CD4-positive, CD25-positive, alpha-beta regulatory T cell (primary cell): ENCODE data around the gene MAMSTR. TPM values are rescaled to one million over a fixed set of nuclear protein-coding genes. Genes with fewer than 3 reads are reported as not detected.

Experiments used
- ATAC-seq, 2 donors: fragments of 150-1000 bp; cut with Tn5 transposase; one replicate each; pipeline ENCODE4 v1.10.0; 2021; ENCODE audit warnings: low read depth in 2 of 2, moderate number of reproducible peaks in 2 of 2, moderate library complexity in 1 of 2
- DNase-seq, 3 donors: peaks; one replicate each; pipeline versions ENCODE4 v3.0.0 to v3.0.0-alpha.2; 2012 to 2022; ENCODE audit warnings: mixed read lengths in 1 of 3
- H3K27ac ChIP-seq: one replicate; pipeline ENCODE4 v1.7.0; 2013; ENCODE audit warnings: mild to moderate bottlenecking, low read length; ENCODE audit not compliant: insufficient read depth, poor library complexity, severe bottlenecking
- H3K27me3 ChIP-seq: one replicate; pipeline ENCODE4 v1.7.0; 2013; ENCODE audit warnings: low read length; ENCODE audit not compliant: control insufficient read depth, insufficient read depth
- H3K36me3 ChIP-seq: one replicate; pipeline ENCODE4 v1.7.0; 2013; ENCODE audit warnings: mild to moderate bottlenecking, low read length, moderate library complexity; ENCODE audit not compliant: control insufficient read depth, insufficient read depth
- H3K4me1 ChIP-seq: 2 replicates; pipeline ENCODE4 v1.7.0; 2013; ENCODE audit warnings: mild to moderate bottlenecking, low read length; ENCODE audit not compliant: insufficient read depth, control insufficient read depth, poor library complexity, severe bottlenecking
- H3K4me3 ChIP-seq: one replicate; pipeline ENCODE4 v1.7.0; 2013; ENCODE audit warnings: low read depth, mild to moderate bottlenecking, low read length, moderate library complexity
- H3K9me3 ChIP-seq, 2 experiments: 1 replicate in 1 of 2; 2 replicates in 1 of 2; pipeline ENCODE4 v1.7.0; 2013; ENCODE audit warnings: low read length in 2 of 2, mild to moderate bottlenecking in 1 of 2, moderate library complexity in 1 of 2; ENCODE audit not compliant: control insufficient read depth in 2 of 2
- H3K27ac Mint-ChIP-seq, 3 donors: one replicate each; pipeline ENCODE4 v1.8.0; 2020 to 2022; ENCODE audit warnings: mild to moderate bottlenecking in 3 of 3, mixed read lengths in 3 of 3, moderate library complexity in 2 of 3
- H3K27me3 Mint-ChIP-seq: one replicate; pipeline ENCODE4 v1.8.0; 2022; ENCODE audit warnings: mild to moderate bottlenecking, mixed read lengths
- H3K36me3 Mint-ChIP-seq: one replicate; pipeline ENCODE4 v1.8.0; 2020; ENCODE audit warnings: mixed read lengths
- H3K4me1 Mint-ChIP-seq, 4 donors: one replicate each; pipeline ENCODE4 v1.8.0; 2020 to 2022; ENCODE audit warnings: mixed read lengths in 4 of 4, mild to moderate bottlenecking in 1 of 4
- H3K4me3 Mint-ChIP-seq, 4 donors: one replicate each; pipeline ENCODE4 v1.8.0; 2020 to 2022; ENCODE audit warnings: mild to moderate bottlenecking in 4 of 4, mixed read lengths in 4 of 4, moderate library complexity in 3 of 4
- H3K9me3 Mint-ChIP-seq, 7 donors: one replicate each; pipeline ENCODE4 v1.8.0; 2020 to 2022; ENCODE audit warnings: mixed read lengths in 7 of 7, mild to moderate bottlenecking in 3 of 7, moderate library complexity in 2 of 7
- polyA plus RNA-seq, 4 donors: library from polyadenylated mRNA; unstranded; fragments of 300-500 nt; fragmentation: Illumina TruSeq; gene quantifications; one replicate each; pipeline ENCODE4 v1.2.3, GENCODE V29; 2021
- total RNA-seq: library from RNA; stranded (reverse); gene quantifications from one replicate; pipeline ENCODE4 v1.2.3, GENCODE V29; 2022

Gene MAMSTR
- total and polyA plus RNA-seq, 5 donors from 2014 or later, result 0.17 to 1.1 (median 0.40) TPM

DNA sequence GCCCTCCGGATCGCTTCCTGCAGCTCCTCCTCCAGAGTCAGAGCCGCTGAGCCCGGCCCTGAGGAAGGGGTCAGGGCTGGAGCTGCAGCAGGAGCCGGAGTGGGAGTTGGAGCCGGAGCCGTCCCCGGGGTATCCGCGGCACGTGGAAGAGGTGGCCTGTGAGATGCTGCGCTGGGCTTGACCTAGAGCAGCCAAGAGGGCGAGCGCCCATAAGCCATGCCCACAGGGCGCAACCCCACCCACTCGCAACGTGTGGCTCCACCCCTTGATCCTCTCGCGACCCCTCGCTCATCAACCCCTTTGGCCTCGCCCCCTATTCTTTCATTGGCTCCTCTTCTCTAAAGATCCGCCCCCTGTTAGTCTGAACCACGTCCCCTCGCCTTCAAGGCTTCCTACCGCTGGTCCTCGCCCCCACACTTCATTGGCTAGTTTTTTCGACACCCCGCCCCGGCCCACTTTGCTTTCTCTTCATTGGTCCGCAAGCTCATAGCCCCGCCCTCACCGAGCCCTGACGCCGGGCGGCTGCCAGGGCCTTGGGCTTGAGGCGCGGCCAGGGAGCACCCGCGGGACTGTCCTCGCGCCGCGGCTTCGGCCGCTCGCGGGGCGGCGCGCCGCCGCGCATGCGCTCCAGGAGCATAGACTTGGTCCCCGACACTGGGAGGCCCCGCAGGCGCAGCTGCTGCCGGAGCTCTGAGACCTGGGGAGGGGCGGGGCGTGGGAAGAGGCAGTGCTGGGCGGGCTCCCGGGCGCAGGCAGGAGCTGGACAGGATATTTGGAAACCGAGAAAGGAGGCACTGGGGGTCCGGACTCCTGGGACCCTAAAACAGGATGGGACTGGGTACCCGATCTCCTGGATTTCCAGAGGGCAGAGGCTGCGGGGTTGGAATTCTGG lies 5.4 kb downstream of the MAMSTR start:
- peaks cover 0 to 3% (median 0%) of the 10 kb centered on the region in 7 donors for H3K9me3 Mint-ChIP-seq
- H3K27ac Mint-ChIP-seq, result peak overlapping the region; percentile 74 to 92 (median 80)
- peak overlapping the region; percentile 80 to 96 (median 92) for H3K4me3 Mint-ChIP-seq
- Histone ChIP-seq H3K27ac (peak overlapping the region; percentile 68), H3K27me3 (no peaks in the 10 kb centered on the region), H3K9me3 (no peaks in the 10 kb centered on the region), H3K36me3 (no peaks in the 10 kb centered on the region), H3K4me1 (peaks cover 19% of the 10 kb centered on the region), H3K4me3 (peak overlapping the region; percentile 72)
- peaks cover 0 to 33% (median 9%) of the 10 kb centered on the region in 4 donors for H3K4me1 Mint-ChIP-seq
- H3K36me3 Mint-ChIP-seq, result peaks cover 3% of the 10 kb centered on the region
- ATAC-seq, result peak; percentile 92 to 93
- DNase-seq, result peak; percentile 95 to 100 (median 96)
- H3K27me3 Mint-ChIP-seq, result no peaks in the 10 kb centered on the region

DNA sequence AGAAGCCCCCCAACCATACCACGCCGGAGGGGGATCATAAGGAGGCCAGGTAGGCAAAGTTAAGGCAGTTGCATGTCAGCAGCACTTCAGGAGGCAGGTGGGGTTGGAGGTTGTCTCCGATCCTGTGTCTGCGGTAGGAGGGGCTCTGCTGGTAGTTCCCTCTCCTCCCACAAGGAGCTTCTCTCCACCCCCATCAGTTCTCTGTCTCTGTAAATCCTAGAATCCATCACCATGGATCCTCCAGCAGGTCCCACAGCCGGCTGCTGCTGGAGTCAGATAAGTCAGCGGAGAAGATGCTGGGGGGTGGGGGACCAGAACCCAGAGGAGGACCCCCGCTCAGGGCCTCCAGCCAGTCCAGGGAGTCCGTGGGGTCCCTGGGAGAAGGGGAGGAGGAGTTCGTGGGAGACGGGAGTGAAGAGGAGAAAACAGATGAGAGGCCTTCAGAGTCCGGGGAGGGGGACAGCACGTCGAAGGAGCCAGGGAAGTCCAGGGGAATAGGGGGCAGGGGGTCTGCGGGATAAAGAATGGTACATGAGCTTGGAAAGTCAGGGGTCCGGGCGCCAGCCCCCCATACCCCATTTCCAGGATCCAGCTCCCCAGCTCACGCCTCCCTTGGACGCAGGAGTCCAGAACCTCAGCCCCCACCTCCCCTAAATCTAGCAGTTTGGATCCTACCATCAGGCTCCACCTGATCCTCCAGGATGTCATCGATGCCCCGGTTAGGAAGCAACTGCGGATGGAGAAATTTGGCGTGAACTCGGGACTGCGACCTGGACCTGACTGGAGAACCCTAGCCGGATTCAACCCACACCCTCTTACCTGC lies 6.3 kb downstream of the MAMSTR start:
- H3K36me3 ChIP-seq, result no peaks in the 10 kb centered on the region
- H3K27ac ChIP-seq, result peak overlapping the region; percentile 19
- H3K4me1 Mint-ChIP-seq, result peaks cover 0 to 33% (median 9%) of the 10 kb centered on the region in 4 donors
- peaks cover 3% of the 10 kb centered on the region for H3K36me3 Mint-ChIP-seq
- ATAC-seq, result no peak
- no peaks in the 10 kb centered on the region for H3K9me3 ChIP-seq
- H3K4me1 ChIP-seq, result peaks cover 19% of the 10 kb centered on the region
- peaks cover 0 to 3% (median 0%) of the 10 kb centered on the region in 7 donors for H3K9me3 Mint-ChIP-seq
- H3K27me3 Mint-ChIP-seq, result no peaks in the 10 kb centered on the region
- peak overlapping the region in 2 of 3 donors; percentile 80 to 92 for H3K27ac Mint-ChIP-seq
- peak overlapping the region; percentile 72 for H3K4me3 ChIP-seq
- peak overlapping the region; percentile 80 to 96 (median 92) for H3K4me3 Mint-ChIP-seq
- peak in 1 of 3 donors; percentile 23 for DNase-seq
- no peaks in the 10 kb centered on the region for H3K27me3 ChIP-seq

DNA sequence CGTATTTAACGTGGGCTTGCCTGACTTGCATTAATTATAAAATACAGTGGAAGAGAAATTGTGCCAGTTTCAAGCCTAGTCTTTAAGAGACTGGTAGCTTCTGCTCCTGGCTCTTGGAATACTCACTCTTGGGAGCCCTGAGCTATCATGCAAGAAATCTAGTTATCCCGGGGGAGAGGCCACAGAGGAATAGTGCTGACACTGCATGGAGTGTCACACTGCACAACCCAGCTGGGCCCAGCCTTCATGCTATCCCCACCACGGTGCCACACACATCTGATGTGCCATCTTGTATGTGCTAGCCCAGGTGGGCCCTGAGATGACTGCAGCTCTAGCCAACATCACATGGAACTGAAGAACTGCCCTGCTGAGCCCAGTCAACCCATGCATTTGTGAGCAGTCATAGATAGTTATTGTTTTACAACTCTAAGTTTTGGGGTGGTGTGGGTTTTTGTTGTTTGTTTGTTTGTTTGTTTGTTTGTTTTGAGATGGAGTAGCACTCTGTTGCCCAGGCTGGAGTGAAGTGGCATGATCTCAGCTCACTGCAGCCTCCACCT lies 8.3 kb downstream of the MAMSTR start:
- H3K36me3 Mint-ChIP-seq, result peaks cover 11% of the 10 kb centered on the region
- ATAC-seq (no peak), DNase-seq (no peak)
- no peaks in the 10 kb centered on the region for H3K27me3 Mint-ChIP-seq
- peaks cover 0 to 5% (median 0%) of the 10 kb centered on the region in 7 donors for H3K9me3 Mint-ChIP-seq
- Histone ChIP-seq H3K9me3 (no peaks in the 10 kb centered on the region), H3K27me3 (no peaks in the 10 kb centered on the region), H3K36me3 (no peaks in the 10 kb centered on the region), H3K27ac (no peak overlapping the region), H3K4me1 (peaks cover 19% of the 10 kb centered on the region), H3K4me3 (no peak overlapping the region)
- no peak overlapping the region for H3K27ac Mint-ChIP-seq
- peak overlapping the region; percentile 33 to 88 (median 56) for H3K4me3 Mint-ChIP-seq
- peaks cover 0 to 30% (median 9%) of the 10 kb centered on the region in 4 donors for H3K4me1 Mint-ChIP-seq

DNA sequence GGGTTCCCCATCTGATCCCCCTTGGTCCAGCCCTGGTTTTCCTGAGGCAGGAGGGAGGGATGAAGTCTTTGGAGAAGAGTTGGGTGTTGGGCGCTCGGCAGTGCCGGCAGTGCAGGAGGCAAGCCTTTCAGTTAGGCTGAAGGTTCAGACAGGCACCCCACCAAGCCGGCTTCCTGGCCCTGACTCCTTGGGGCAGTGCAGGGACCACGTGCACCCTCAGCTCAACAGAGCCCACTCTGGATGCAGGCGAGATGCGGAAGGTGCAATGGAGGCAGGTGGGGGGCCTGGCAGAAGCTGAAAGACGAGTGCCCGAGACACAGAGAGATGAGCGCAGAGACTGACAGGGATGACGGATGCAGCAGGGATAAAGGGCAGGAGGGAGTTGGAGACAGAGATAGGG lies 11.1 kb downstream of the MAMSTR start:
- peak overlapping the region in 2 of 3 donors; percentile 38 to 86 for H3K27ac Mint-ChIP-seq
- ATAC-seq (no peak), DNase-seq (no peak)
- H3K4me3 Mint-ChIP-seq, result peak overlapping the region in 1 of 4 donors; percentile 73
- Histone ChIP-seq H3K4me3 (no peak overlapping the region), H3K27me3 (no peaks in the 10 kb centered on the region), H3K4me1 (peaks cover 8% of the 10 kb centered on the region), H3K27ac (no peak overlapping the region), H3K36me3 (no peaks in the 10 kb centered on the region), H3K9me3 (no peaks in the 10 kb centered on the region)
- peaks cover 0 to 2% (median 0%) of the 10 kb centered on the region in 7 donors for H3K9me3 Mint-ChIP-seq
- peaks cover 0 to 12% (median 1%) of the 10 kb centered on the region in 4 donors for H3K4me1 Mint-ChIP-seq
- peaks cover 31% of the 10 kb centered on the region for H3K36me3 Mint-ChIP-seq
- no peaks in the 10 kb centered on the region for H3K27me3 Mint-ChIP-seq

DNA sequence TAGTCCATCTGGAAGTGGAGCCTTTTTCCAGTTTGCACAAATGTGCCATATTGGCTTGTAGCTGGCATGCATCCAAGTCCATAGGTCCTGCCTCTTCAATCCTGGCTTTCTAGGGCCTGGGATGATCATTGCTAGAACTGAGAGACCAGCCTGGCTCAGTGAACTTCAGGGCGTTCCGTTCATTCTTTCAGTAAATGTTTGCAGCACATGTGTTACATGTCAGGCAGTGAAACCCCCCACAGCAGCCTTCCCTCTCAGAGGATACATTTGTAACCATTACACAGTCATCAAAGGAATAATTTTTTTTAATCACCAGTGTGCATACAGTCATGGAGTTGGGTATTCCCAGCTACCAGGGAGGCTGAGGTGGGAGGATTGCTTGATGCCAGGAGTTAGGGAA lies 14.1 kb downstream of the MAMSTR start:
- ATAC-seq (no peak), DNase-seq (no peak)
- H3K4me1 ChIP-seq, result no peaks in the 10 kb centered on the region
- no peak overlapping the region for H3K27ac Mint-ChIP-seq
- H3K9me3 ChIP-seq, result no peaks in the 10 kb centered on the region
- no peak overlapping the region for H3K27ac ChIP-seq
- H3K9me3 Mint-ChIP-seq, result peaks cover 0 to 1% (median 0%) of the 10 kb centered on the region in 7 donors
- peaks cover 0 to 5% (median 0%) of the 10 kb centered on the region in 4 donors for H3K4me1 Mint-ChIP-seq
- H3K4me3 ChIP-seq, result no peak overlapping the region
- no peaks in the 10 kb centered on the region for H3K27me3 ChIP-seq
- no peak overlapping the region for H3K4me3 Mint-ChIP-seq
- no peaks in the 10 kb centered on the region for H3K27me3 Mint-ChIP-seq
- H3K36me3 Mint-ChIP-seq, result peaks cover 37% of the 10 kb centered on the region
- H3K36me3 ChIP-seq, result no peaks in the 10 kb centered on the region

DNA sequence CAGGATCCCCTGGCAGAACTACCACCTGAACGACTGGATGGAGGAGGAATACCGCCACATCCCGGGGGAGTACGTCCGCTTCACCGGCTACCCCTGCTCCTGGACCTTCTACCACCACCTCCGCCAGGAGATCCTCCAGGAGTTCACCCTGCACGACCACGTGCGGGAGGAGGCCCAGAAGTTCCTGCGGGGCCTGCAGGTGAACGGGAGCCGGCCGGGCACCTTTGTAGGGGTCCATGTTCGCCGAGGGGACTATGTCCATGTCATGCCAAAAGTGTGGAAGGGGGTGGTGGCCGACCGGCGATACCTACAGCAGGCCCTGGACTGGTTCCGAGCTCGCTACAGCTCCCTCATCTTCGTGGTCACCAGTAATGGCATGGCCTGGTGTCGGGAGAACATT lies 16.2 kb downstream of the MAMSTR start:
- Histone ChIP-seq H3K36me3 (no peaks in the 10 kb centered on the region), H3K4me3 (no peak overlapping the region), H3K27ac (no peak overlapping the region), H3K9me3 (no peaks in the 10 kb centered on the region), H3K4me1 (no peaks in the 10 kb centered on the region), H3K27me3 (no peaks in the 10 kb centered on the region)
- no peaks in the 10 kb centered on the region for H3K4me1 Mint-ChIP-seq
- no peak for ATAC-seq
- DNase-seq, result no peak
- no peak overlapping the region for H3K4me3 Mint-ChIP-seq
- H3K27ac Mint-ChIP-seq, result no peak overlapping the region
- H3K36me3 Mint-ChIP-seq, result peaks cover 37% of the 10 kb centered on the region
- peaks cover 0 to 1% (median 0%) of the 10 kb centered on the region in 7 donors for H3K9me3 Mint-ChIP-seq
- peaks cover 3% of the 10 kb centered on the region for H3K27me3 Mint-ChIP-seq

DNA sequence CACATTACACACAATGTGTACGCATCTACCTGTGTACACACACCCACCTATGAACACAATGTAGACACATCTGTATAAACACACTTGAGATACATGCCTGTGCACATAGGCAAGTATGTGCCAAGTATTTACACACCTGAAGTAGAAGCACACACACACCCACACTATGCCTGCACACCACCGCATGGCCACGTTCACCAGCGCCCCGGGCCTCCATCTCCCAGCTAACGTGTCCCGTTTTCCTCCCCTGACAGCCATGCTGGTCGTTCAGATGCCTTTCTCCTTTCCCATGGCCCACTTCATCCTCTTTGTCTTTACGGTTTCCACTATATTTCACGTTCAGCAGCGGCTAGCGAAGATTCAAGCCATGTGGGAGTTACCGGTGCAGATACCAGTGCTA lies 16.8 kb downstream of the MAMSTR start:
- H3K9me3 ChIP-seq, result no peaks in the 10 kb centered on the region
- H3K4me1 ChIP-seq, result no peaks in the 10 kb centered on the region
- H3K4me3 ChIP-seq, result no peak overlapping the region
- peaks cover 0 to under 1% (median 0%) of the 10 kb centered on the region in 7 donors for H3K9me3 Mint-ChIP-seq
- no peaks in the 10 kb centered on the region for H3K27me3 ChIP-seq
- no peaks in the 10 kb centered on the region for H3K36me3 ChIP-seq
- no peak overlapping the region for H3K27ac ChIP-seq
- no peak for DNase-seq
- peaks cover 37% of the 10 kb centered on the region for H3K36me3 Mint-ChIP-seq
- no peaks in the 10 kb centered on the region for H3K4me1 Mint-ChIP-seq
- H3K27me3 Mint-ChIP-seq, result peaks cover 9% of the 10 kb centered on the region
- no peak overlapping the region for H3K4me3 Mint-ChIP-seq
- no peak for ATAC-seq
- H3K27ac Mint-ChIP-seq, result peak overlapping the region in 1 of 3 donors; percentile 27
